GM19438 (cell line): ENCODE measurements around the gene FBXO46.
"Not testable (repeated sequence)": the region's sequence is repeated elsewhere in the genome, so short reads cannot be mapped to it uniquely, and the experiment has no call there.

ENCODE experiments used
- ATAC-seq: cut with Tn5 transposase; IDR thresholded peaks from one replicate; pipeline ENCODE4 v1.9.1; 2021; ENCODE audit warnings: low read depth; ENCODE audit not compliant: unreplicated experiment

The FBXO46 gene

GRCh38 chr19:45729800-45730290, 851 bp downstream of the FBXO46 start:
- no peak for ATAC-seq

DNA sequence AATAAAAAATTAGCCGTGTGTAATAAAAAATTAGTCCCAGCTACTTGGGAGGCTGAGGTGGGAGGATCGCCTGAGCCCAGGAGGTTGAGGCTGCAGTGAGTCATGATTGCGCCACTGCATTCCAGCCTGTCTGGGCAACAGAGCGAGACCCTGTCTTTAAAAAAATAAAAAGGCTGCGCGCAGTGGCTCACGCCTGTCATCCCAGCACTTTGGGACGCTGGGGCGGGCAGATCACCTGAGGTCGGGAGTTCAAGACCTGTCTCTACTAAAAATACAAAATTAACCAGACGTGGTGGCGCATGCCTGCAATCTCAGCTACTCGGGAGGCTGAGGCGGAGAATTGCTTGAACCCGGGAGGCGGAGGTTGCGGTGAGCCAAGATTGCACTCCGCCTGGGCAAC, 2.0 kb downstream of the FBXO46 start:
- not testable (repeated sequence) for ATAC-seq

- ATAC-seq: not testable (repeated sequence)
Observed at GRCh38 chr19:45720065-45720464, 10.6 kb downstream of the FBXO46 start.

DNA sequence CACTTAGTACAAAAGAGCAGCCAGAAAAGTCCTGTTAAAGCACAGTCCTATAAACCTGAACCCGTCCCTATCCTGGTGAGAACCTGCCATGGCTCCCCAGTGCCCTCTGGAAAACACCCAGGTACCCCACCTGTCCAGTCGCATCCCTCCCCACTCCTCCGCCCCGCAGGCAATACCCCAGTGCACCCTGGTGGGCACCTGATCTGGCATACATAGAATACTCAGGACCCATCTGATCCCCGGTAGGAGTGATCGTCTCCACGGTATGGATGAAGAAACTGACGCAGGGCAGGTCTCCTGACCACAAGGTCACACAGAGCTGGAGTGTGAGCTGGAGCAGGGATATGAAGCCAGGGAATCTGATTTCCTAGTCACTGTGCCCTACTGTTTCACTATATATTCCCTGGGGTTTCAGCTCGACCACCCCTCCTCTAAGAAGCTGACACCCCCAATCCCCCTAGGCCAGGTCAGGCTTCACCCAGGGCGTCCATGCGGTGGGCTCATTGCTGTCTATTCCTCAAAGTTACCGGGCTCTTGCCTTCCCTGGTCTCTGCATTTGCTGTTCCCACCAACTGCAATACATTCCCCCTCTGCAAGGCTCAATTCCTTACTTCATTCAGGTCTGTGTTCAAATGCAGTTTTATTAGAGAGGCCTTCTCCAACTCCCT, 12.6 kb downstream of the FBXO46 start:
- ATAC-seq: no peak

- ATAC-seq: peak; percentile 84
Observed at GRCh38 chr19:45717131-45717982, 13.3 kb downstream of the FBXO46 start.

- no peak for ATAC-seq
Observed at GRCh38 chr19:45716359-45717130, 14.2 kb downstream of the FBXO46 start.

DNA sequence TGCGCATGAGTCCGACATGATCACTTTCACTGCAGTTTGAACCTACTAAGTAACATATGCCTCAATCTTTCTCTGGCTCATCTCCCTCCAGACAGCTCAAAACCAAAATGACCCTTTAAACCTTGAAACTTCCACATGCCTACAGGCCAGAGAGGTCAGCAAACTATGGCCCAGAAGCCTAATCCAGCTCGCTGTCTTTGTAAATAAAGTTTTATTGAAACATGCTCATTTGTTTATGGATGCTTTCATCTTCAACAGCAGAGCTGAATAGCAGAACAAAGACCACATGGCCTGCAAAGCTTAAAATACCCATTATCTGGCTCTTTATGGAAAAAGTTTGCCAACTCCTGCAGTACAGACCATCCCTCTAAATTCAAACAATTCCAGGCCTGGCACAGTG, 15.6 kb downstream of the FBXO46 start:
- no peak for ATAC-seq

DNA sequence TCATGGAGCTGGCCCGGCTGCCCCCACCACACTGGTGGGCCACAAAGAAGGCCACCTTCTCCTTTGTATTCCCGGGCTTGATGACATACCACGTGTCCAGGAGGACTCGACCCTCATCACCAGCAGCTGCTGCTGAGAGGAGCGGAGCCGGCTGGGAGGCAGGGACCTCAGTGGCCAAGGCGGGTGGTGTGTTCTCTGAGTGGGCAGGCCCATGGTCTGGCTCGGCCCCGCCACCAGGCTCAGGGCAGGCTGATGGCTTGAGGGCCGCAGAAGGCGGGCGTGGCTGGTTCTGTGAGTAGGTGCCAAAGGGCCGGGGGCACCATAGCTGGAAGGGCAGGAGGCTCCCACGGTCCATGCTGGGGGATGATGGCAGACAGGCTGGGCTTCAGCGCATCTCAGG, 17.6 kb downstream of the FBXO46 start:
- no peak for ATAC-seq

DNA sequence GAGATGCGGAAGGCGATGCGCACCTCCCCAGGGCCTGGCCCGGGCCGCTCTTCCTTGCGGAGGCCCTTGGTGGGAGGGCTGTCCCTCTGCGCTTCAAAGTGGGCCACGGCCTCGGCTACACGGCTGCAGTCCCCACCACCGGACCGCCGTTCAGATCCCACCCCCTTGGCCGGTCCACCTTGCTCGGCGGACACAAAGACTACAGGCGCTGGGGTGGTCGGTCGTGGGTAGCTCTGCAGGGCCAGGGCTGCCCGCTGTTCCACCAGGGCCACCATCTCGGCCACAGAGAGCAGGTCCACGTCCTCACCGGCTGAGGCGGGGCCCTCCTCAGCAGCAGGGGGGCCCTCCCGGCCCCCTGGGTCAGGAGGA, 18.0 kb downstream of the FBXO46 start:
- ATAC-seq: no peak

DNA sequence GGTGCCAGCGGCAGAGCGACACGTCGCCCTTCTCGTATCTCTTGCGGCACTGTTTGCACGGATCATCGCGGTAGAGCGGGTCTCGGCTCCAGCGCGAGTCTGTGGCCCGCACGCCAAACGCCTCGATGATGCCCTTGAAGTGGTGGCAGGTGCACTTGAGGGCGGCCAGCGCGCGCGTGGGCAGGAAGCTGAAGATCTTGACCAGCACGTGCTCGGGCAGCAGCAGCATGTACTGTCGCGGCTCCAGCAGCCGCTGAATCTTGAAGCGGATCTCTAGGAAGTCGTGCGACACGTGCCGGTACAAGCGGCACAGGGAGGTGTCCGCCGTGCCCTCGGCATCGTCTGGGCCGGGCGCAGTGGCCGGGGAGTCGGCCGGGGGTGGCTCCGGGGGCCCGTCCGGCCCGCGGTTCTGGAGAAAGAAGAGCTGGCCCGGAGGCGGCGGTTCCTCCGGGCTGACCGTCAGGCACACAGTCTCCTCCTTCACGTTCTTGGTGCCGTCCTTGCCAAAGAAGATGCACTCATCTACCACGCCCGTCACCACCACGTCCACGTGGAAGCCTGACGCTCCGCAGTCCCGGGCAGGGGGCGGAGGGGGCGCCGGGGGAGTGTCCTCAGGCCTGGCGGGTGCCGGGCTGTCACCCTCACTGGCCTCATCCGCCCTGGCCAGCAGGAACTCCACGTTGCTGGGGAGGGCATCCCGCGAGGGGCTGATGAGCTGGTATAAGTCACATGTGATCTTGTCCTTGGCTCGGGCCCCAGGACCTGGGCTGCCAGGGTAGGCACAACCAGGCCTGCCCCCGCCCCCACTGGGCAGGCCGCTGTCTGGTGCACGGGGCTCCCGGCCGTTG, 18.6 kb downstream of the FBXO46 start:
- no peak for ATAC-seq

GRCh38 chr19:45710356-45711130, 20.2 kb downstream of the FBXO46 start:
- ATAC-seq: no peak

GRCh38 chr19:45705710-45706415, 24.8 kb downstream of the FBXO46 start:
- ATAC-seq: no peak

GRCh38 chr19:45705115-45705514, 25.6 kb downstream of the FBXO46 start:
- no peak for ATAC-seq

GRCh38 chr19:45701676-45702075, 29.0 kb downstream of the FBXO46 start:
- ATAC-seq: no peak

- ATAC-seq: no peak
Observed at GRCh38 chr19:45693106-45693788, 37.4 kb downstream of the FBXO46 start.

DNA sequence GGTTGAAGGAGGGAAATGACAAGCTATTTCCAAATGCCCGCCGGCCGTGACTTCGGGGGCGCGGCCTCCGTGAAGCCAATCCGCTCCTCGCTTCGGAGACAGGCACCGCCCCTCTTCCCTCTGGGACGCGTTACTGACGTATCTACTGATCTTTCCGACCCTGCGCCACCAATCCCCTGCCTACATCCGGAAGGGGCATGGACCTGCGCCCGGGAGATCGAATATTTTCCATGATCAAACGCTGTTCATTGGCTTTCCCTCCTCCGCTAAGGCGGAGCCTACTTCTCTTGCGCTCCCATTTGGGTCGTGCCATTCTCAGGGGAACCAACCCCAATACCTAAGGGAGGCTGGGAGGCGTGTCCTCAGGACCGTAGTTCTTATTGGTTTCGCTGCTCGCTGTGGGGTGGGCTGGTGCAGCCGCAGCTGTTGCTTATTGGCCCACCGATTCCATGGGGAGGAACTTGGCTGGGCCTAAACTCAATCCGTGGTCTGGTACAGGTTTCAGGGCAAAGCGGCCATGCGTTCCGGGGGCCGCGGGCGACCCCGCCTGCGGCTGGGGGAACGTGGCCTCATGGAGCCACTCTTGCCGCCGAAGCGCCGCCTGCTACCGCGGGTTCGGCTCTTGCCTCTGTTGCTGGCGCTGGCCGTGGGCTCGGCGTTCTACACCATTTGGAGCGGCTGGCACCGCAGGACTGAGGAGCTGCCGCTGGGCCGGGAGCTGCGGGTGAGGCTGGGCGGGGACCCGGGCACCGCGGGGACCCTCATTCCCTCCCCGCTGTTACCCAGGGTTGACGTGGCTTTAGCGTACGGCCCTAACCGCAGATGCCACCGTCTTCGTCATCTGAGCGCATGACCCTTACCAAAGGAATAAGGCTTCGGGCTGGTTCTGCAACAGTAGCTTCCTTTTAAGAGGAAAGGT, 38.2 kb downstream of the FBXO46 start, which contains the start of gene QPCTL:
Gene QPCTL, plus strand, starts transcription at position 480 of the 919 bp plus-strand sequence. Its CDS starts 38 bp downstream, at position 518.
- ATAC-seq: peak; percentile 79
